Measurements from ENCODE around the gene TCP11L2. TPM values are rescaled to one million over a fixed set of nuclear protein-coding genes. Genes with fewer than 3 reads are reported as not detected.

The TCP11L2 gene
- total RNA-seq, 3 donors from 2014 or later (not counting 1 experiment from before 2014, with no cell fraction given): 68.8 to 97.7 (median 71.1) TPM

GRCh38 chr12:106274575-106275121 is 27.9 kb upstream of the TCP11L2 start:
- 90% methylated on average over 7 of the region's 7 CpGs for WGBS (ENCODE audit: insufficient coverage)
- no peaks in the 10 kb centered on the region for H3K4me1 ChIP-seq (ENCODE audit: control insufficient read depth, insufficient read depth, low read length)
- H3K9me3 ChIP-seq (ENCODE audit: control insufficient read depth, insufficient read depth, low read length): no peaks in the 10 kb centered on the region
- Mint-ChIP-seq H3K4me1 (no peaks in the 10 kb centered on the region), H3K36me3 (no peaks in the 10 kb centered on the region), H3K4me3 (no peak overlapping the region), H3K27me3 (ENCODE audit: low read depth in 2 of 2) (peaks cover 6 to 9% of the 10 kb centered on the region in 2 donors), H3K9me3 (no peaks in the 10 kb centered on the region), H3K27ac (no peak overlapping the region)
- intact Hi-C loops (cut with micrococcal nuclease): no loop called here
- ATAC-seq (no peak), DNase-seq (no peak)
- no peak for TF ChIP-seq CTCF (IDR thresholded peaks at IDR 0.05)
- no peaks in the 10 kb centered on the region for H3K27me3 ChIP-seq (ENCODE audit: control insufficient read depth, insufficient read depth, low read length)
- no peak overlapping the region for H3K4me3 ChIP-seq (ENCODE audit: low read length)
- H3K36me3 ChIP-seq (ENCODE audit: control insufficient read depth, insufficient read depth, low read length): no peaks in the 10 kb centered on the region
- no peak overlapping the region for H3K27ac ChIP-seq (ENCODE audit: low read length)

GRCh38 chr12:106275458-106275857 is 27.1 kb upstream of the TCP11L2 start:
- H3K4me3 Mint-ChIP-seq: no peak overlapping the region
- H3K9me3 Mint-ChIP-seq: no peaks in the 10 kb centered on the region
- Histone ChIP-seq H3K27me3 (ENCODE audit: control insufficient read depth, insufficient read depth, low read length) (no peaks in the 10 kb centered on the region), H3K27ac (ENCODE audit: low read length) (no peak overlapping the region), H3K36me3 (ENCODE audit: control insufficient read depth, insufficient read depth, low read length) (no peaks in the 10 kb centered on the region), H3K4me3 (ENCODE audit: low read length) (no peak overlapping the region), H3K9me3 (ENCODE audit: control insufficient read depth, insufficient read depth, low read length) (no peaks in the 10 kb centered on the region), H3K4me1 (ENCODE audit: control insufficient read depth, insufficient read depth, low read length) (no peaks in the 10 kb centered on the region)
- H3K27me3 Mint-ChIP-seq (ENCODE audit: low read depth in 2 of 2): peaks cover 6 to 12% of the 10 kb centered on the region in 2 donors
- intact Hi-C loops (cut with micrococcal nuclease): no loop called here
- H3K4me1 Mint-ChIP-seq: no peaks in the 10 kb centered on the region
- DNase-seq (no peak), ATAC-seq (no peak)
- H3K36me3 Mint-ChIP-seq: no peaks in the 10 kb centered on the region
- no peak for TF ChIP-seq CTCF (IDR thresholded peaks at IDR 0.05)
- no peak overlapping the region for H3K27ac Mint-ChIP-seq
- 93% methylated on average over 8 of the region's 9 CpGs for WGBS (ENCODE audit: insufficient coverage)

- Histone ChIP-seq H3K36me3 (ENCODE audit: control insufficient read depth, insufficient read depth, low read length) (no peaks in the 10 kb centered on the region), H3K27me3 (ENCODE audit: control insufficient read depth, insufficient read depth, low read length) (no peaks in the 10 kb centered on the region), H3K27ac (ENCODE audit: low read length) (no peak overlapping the region), H3K9me3 (ENCODE audit: control insufficient read depth, insufficient read depth, low read length) (no peaks in the 10 kb centered on the region), H3K4me3 (ENCODE audit: low read length) (no peak overlapping the region), H3K4me1 (ENCODE audit: control insufficient read depth, insufficient read depth, low read length) (no peaks in the 10 kb centered on the region)
- no peak for TF ChIP-seq CTCF (IDR thresholded peaks at IDR 0.05)
- ATAC-seq (no peak), DNase-seq (no peak)
- intact Hi-C loops (cut with micrococcal nuclease): no loop called here
- no peak overlapping the region for H3K4me3 Mint-ChIP-seq
- no peak overlapping the region for H3K27ac Mint-ChIP-seq
- H3K27me3 Mint-ChIP-seq (ENCODE audit: low read depth in 2 of 2): peaks cover under 1 to 6% of the 10 kb centered on the region in 2 donors
- WGBS (ENCODE audit: insufficient coverage): 82% methylated on average over 4 of the region's 4 CpGs
- no peaks in the 10 kb centered on the region for H3K4me1 Mint-ChIP-seq
- peaks cover 2% of the 10 kb centered on the region for H3K36me3 Mint-ChIP-seq
- H3K9me3 Mint-ChIP-seq: no peaks in the 10 kb centered on the region
Observed at GRCh38 chr12:106276032-106276740, 26.3 kb upstream of the TCP11L2 start.
